ENCODE results near the gene DZIP1L.
A peak's percentile ranks its signal among the peaks of the same experiment; 100 is the strongest.
"Not testable (repeated sequence)": the region's sequence is repeated elsewhere in the genome, so short reads cannot be mapped to it uniquely, and the experiment has no call there.

DZIP1L gene

DNA sequence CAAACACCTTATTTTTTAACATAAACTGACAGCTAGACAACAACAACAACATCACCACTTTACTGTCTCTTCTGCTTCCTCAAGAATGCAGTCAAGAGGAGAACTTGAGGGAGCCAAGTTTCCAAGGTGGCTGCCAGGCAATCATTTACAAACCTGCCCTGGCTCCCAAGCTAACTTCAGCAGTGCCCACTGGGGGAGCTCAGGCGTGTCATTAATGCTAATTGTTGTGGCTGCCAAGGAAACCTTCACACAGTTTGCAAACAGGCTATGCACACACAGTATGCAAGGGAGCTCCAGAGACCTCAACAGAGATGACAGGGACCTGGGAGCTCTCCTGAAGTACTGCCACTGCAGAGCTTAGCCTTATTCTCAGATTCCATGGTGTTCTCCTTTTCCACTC is 2.1 kb downstream of the DZIP1L start:
- DNase-seq: no peak

DNA sequence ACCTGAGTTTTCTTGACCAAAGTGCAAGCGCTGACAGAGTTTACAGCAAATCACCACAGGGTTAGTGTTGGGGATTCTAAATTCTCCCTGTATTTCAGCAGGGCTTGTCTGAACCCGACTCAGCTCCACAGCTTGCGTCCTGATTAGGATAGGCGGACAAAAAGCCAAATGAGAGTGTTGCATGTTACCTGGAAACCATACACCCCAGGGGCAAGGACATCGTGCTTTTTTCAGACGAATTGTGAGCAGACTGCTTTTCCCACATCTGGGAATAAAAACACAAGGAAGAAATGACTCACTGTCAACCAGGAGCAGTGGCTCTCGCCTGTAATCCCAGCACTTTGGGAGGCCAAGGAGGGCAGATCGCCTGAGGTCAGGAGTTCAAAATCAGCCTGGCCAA is 3.0 kb downstream of the DZIP1L start:
- DNase-seq: no peak

DNA sequence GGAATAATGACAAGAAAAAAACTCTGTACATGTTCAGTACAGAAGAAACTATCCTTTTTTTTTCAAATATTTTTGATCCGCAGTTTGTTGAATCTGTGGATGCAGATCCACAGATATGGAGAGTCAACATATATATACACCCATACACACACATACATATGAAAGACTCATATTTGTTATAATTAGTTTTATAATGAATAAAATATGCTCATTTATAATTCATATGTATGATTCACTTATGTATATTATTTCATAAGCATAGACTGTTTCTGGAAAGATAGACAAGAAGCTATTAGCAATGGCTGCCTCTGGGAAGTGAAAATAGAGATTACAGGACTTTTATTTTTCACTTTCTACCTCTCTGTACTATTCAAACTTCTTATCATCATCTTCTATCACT is 9.8 kb downstream of the DZIP1L start:
- no peak for DNase-seq

DNA sequence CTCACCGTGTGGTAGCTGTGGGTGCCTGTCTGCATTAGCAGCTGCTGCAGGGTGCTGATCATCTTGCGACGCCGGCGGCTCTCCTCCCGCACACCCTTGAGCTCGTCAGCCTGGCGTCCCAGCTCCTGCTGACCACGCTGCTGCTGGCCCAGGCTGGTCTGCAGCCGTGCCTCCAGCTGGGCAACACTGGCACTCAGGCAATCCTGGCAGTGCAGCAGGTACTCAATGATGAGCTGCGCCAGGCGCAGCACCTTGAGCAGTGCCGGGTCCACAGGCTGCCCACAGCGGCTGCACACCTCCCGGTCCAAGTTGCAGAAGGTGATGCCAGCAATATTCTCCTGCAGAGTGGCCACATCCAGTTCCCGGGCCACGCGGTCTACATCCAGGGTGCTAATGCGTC is 11.9 kb downstream of the DZIP1L start:
- no peak for DNase-seq

DNA sequence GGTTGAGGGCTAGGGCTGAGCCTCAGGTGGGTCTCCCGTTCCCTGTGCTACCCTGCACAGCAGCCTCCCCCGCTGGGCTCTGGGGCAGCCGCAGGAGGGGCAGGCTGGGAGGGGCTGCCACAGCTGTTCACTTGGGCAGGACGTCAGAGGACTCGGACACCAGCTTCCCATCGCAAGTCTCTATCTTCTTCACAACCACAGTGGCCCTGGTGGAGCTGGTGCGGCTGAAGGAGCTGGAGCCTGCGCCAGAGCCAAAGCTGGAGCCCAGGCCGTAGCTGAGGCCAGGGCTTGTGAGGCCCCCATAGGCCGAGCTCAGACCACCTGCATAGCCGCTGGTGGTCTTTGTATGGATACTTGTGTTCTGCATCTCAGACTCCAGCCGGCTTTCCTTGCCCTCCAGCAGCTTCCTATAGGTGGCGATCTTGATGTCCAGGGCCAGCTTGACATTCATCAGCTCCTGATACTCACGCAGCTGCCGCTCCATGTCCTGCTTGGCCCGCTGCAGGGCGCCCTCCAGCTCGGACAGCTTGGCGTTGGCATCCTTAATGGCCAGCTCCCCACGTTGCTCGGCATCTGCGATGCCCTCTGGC is 14.0 kb downstream of the DZIP1L start:
- DNase-seq: not testable (repeated sequence)

DNA sequence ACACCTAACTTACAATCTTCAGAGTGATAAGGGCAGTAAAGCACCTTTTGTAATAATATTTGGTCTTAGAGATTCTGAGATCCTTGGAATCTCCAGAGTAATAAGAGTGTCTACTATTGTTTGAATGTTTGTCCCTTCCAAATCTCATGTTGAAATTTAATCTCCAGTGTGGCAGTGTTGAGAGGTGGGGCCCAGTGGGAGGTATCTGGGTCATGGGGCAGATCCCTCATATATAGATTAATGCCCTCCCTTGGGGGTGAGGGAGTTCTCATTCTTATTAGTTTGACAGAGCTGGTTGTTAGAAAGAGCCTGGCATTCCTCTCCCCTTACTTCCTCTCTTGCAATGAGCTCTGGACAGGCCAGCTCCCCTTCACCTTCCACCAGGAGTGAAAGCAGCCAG is 16.0 kb downstream of the DZIP1L start:
- DNase-seq: no peak

DNA sequence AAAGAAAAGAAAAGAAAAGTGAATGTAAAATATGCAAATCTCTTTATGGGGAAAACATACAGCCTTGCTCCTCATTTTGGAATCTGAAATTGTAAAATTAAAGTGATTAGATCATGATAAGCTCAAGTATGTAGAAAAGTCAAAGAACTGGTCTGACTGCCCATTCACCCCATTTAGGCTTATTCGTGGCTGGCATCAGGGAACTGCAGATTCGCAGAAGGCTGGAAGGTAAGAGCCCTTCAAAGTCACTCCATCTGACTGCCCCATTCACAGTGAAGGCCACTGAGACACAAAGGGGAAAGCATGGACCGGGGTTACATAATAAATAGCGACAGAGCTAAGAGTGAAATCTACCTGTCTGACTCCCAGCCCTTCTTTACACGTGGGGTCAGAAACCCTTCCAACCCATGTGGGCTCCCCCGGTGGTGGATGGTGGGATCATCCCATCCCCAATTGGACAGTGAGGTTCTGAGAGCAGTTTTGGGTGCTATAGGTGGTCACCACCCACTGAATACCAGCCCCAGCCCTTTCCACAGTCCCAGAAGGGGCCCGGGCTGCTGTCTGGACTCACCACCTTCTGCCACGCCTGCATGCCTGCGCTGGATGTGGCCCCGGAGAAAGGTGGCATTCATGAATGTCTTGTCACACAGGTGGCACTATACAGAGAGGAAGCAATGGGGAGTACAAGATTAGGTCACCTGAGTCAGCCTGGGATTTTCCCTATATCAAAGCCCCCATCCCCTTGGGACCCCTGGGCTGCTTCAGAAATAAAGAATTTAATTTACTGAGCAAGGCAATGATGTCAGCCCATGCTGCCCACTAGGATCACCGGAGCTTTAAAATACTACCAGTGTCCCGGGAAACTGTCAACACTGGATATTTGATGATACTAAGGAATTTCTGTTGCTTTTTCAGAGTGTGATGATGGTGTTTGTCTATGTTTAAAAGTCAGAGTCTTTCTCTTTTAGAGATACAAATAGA is 17.9 kb downstream of the DZIP1L start:
- no peak for DNase-seq

DNA sequence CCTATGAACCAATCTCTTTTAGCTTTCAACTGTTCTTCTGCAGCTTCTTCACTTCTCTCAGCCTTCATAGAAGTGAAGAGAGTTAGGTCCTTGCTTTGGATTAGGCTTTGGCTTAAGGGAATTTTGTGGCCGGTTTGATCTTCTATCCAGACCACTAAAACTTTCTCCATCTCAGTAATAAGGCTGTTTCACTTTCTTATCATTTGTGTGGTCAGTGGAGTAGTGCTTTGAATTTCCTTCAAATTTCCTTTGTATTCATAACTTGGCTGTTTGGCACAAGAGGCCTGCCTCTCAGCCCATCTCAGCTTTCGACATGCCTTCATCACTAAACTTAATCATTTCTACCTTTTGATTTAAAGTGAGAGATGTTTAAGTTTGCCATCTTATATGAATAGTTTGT is 21.7 kb downstream of the DZIP1L start:
- DNase-seq: no peak

DNA sequence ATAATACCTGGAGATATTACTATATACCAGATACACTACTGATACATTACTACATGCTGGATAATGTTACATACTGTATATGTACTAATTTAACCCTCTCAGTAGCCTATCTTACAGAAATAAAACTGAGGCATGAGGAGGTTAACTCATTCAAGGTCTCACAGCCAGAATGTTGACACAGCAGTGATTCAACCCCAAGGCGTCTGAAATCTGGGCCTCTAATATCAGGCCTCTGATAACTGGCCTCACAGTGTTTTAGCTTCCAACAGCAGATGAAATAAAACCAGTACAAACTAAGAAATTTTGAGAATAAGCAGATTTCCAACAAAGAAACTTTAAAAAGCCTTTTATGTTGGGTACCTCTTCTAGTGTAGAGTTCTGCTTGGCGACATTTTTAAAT is 23.4 kb downstream of the DZIP1L start:
- no peak for DNase-seq

DNA sequence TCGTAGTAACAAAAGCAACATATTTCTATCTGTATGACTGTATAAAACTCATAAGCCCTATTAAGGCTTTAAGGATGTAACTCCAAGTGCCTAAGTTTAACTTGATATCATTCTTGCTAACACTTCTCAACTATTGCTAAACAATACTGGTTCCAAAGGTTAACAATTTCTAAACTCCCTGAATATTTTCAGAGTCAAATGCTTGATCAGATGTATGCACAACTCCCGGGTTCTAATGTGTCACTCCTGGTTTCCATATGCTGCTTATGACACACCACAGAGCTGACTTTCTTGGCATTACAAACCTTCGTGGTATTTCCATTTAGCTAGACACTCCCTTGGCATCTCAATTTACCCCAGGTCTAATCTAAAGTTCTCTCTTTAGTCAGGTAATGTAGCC is 26.3 kb downstream of the DZIP1L start:
- DNase-seq: no peak

DNA sequence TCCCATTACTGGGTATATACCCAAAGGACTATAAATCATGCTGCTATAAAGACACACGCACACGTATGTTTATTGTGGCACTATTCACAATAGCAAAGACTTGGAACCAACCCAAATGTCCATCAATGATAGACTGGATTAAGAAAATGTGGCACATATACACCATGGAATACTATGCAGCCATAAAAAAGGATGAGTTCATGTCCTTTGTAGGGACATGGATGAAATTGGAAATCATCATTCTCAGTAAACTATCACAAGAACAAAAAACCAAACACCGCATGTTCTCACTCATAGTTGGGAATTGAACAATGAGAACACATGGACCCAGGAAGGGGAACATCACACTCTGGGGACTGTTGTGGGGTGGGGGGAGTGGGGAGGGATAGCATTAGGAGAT is 29.7 kb downstream of the DZIP1L start:
- DNase-seq: not testable (repeated sequence)

DNA sequence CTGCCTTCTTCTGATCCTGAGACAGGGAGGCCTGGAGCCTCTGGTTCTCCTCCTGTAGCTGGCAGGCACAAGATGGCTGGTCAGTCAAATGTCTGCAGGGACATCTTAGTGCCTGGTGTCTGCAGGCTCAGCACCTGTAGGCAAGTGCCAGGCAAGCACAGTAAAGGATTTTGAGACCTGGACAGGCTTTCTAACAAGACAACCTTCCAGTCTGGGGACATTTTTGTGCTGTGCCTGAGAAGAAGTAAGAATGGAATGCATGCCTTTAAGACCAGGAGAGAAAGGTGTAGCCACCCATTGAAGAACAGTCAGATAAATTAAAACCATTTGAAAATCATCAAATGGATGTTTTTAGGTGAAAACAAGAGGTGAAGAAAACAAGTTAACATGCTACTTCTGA is 31.2 kb downstream of the DZIP1L start:
- DNase-seq: no peak

DNA sequence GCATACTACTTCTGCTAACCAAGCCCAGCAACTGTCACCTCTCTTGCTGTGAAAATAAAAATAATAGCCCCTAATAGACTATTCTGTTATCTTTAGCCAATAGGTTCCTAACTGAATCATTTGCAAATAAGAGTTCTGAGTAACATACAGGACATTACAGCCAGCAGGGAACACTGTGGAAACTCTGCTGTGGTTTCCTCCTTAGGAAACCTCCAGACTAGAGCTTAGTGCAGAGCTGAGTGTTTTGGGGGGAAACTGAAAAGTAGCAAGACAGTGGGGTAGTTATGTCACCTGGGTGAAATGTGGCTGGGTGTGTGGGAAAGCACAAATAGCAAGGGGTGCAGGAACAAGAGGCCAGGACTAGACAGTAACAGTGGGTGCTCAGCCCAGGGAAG is 32.4 kb downstream of the DZIP1L start:
- DNase-seq: no peak

DNA sequence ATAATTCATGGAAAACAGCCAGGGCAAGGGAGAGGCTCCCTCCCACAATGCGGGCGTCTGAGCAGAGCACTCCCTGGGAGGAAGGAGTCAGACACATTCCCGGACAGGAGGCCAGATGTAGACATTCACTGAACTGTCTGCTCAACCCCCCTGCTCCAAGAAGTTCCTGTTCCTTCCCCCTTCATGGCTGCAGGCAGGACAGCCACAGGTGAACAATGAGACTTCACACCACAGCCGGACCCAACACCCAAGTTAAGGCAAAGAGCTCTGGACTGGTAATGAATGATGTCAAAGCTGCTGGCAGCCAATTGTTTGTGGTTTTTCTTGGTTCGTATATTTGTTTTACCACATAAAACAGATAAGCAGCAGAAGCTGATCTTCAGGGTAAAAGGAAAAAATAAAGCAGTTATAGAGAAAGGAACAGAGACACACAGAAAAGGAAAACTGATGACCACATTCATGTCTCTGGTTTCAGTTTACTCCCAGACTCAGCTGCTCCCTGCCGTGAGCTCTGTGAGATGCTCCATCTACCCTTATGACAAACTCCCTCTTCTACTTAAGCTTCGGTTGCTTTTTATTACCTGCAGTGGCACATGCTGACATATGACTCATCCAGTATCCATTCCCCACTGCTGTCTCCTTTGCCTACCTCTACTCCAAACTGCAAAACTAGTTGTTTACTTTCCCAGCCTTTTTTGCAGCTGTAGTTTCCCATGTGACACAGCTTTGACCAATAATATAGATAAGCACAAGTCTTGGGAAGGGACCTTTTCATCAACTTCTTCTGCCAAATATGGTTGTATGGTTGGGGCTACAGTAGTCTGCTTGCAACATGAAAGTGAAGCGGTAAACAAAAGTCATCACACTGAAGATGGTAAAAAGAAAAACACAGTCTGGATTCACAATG is 33.1 kb downstream of the DZIP1L start:
- DNase-seq: no peak

DNA sequence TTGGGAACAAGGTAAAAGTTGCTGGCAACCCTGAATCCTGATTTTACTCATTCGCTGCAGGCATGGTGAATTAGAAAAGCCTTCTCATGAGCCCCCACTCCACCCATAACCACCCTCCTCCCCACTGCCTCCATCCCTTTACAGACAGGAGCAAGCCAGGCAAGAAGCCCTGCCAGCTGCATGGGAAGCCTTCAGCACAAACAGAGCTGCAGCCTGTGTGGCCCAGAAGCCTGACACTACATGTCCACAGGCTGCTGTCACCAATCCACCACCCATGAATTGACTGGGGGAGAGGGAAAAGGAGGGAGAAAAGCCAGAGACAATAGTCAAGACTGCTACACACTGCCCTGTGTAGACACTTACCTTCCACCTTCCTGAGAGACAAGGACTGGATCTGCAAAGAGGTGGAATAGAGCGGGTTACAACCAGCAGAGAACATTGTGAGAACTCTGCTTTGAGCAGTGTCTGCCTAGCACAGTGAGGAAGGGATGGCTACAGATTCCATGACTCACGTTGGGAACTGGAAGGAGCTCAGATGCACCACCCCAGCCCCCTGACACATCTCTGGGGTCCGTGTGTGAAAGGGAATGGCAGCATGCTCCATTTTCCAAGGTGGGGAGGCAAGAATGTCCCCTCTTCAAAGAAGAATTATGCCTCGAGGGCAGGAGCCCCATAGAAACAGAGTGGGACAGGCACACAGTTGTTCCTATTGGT is 33.9 kb downstream of the DZIP1L start:
- DNase-seq: no peak

DNA sequence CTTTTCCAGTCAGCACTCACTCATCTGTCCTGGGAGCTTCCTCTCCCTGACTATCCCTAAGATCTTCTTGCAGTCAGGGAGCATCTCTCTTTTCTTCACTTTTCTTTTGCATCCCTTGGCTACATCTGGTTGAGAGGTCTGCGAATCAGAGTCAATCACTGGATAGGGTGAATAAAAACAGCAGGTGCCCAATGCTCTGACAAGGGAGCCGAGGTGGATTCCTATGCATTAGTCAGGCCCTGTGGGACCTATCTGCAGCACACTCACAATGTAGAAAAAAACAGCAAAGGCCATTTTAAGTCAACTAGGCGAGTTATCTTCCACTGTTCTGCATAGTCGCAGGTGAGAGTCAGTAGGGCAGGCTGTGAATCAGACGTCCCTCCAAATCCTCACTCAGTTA is 35.5 kb downstream of the DZIP1L start:
- DNase-seq: no peak

DNA sequence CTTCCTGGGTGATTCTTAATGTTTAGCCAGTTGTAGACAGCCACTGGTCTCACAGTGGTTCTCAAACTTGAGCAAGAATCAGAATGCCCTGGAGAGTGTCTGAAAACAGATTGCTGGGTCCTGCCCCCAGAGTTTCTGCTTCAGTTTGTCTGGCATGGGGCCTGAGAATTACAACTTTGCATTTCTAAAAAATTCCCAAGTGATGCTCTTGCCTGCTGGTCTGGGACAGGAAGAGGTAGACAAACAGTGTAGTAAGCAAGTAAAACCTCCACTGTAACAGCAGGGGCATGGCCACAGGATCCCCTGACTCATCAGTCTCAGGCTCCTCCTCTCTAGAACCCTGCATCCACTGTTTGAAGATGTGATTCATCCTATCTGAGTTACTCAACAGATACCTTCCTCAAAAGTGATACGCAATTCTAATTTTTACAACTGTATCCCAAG is 36.5 kb downstream of the DZIP1L start:
- peak; percentile 83 for DNase-seq

DNA sequence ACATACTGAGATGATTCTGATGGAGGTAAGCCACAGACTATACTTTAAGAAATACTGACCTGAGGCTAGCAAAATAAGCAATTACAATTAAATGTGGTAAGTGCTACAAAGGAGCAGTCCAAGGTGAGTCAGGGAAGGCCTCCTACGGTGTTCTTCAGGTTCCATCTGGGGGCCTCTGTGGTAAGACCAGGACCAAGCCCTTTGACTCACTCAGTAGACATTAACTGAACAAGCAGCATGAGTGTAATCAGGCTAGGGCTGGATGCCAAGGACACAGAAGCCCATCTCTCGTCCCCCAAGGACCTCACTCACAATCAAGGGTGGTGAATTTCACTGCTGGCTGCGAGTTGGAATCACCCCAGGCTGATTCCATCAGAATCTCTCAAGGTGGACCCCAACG is 37.3 kb downstream of the DZIP1L start:
- no peak for DNase-seq

DNA sequence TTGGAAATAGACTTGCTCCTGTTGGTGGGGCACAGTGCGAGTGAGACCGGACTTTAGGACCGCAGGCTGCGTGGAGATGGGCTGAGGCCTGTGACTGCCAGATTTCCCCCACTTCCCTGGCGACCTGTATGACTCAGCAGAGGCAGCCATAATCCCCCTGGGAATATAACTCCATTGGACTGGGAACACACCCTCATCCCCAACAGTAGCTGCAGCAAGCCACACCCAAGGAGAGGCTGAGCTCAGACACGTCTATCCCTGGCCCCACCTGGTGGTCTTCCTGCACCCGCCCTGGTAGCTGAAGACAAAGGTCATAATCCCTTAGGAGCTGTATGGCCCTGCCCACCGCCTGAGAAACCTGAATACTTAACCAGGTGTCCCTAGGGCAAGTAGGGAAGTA is 42.6 kb downstream of the DZIP1L start:
- DNase-seq: no peak

DNA sequence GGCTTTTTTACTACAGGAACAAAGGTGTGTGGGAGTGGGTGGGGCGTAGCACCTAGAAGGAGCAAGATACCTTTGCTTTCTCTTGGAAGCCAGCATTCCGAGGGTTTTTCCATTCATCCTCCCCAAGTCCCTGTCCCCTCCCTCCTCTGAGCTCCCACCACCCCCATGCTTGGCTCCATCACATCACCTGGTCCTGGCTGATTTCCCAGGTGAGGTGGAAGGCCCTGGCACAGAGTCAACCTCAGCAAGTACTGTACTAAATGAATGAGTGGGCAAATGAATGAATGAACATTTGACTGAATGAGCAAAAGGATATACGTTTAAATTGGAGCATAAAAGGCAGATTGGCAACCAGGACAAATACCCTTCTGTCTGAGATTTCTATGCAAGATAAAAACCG is 45.4 kb downstream of the DZIP1L start:
- DNase-seq: no peak

DNA sequence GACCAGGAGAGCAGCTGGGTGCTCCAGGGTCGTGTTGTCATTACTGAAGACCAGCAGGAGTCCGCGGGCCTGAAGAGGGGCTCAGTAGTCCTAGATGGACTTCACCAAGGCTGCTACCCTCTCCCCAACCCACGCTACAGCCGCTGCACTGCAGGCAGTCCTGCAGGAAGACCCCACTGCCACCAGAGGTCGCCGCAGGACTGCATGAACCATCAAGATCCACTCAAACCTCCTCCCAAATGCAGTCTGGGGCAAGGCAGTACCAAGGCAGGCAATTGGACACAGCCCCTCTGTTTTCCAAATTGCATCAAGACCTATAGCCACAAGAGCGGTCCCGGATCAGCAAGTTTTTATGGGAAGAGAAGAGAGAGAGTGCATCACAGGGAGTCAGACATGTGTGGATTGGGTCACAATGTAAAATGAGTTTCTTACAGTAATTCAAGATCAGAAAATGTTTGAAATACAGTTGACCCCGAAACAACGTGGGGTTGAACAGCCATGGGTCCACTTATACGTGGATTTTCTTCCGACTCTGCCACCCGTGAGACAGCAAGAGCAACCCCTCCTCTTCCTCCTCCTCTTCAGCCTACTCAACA is 46.7 kb downstream of the DZIP1L start:
- DNase-seq: peak; percentile 52

DNA sequence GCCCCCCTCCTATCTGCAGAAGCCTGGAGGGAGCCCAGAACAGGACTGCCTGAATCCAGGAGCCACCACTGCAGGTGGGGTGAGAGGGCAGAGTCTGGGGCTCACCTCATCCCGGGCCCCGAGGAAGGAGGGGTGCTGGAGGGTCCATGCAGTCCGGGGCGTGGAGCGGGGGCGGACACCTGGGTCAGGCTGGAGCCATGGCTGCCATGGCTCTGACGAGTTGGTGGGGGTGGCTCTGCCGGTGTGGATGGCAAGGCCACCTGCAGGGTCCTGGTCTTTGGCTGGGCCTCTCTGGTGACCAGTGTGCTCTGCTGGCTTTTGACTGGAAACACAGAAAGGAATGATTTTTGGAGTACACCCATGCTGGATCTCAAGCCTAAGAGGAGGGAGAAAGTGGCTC is 47.4 kb downstream of the DZIP1L start:
- DNase-seq: no peak

Measured in MV-4-11 (cell line).